ENCODE results near the gene TMEM158. TPM values are rescaled to one million over a fixed set of nuclear protein-coding genes. Genes with fewer than 3 reads are reported as not detected.

The TMEM158 gene
- total and polyA plus RNA-seq, 10 of the 15 experiments (the other 5 are each of a cell fraction or from before 2014, with no cell fraction given) = not detected

- Histone ChIP-seq H3K4me1 (ENCODE audit: control insufficient read depth, insufficient read depth, low read length) (no peaks in the 10 kb centered on the region; the same call in 1 of the 2 replicates), H3K27ac (ENCODE audit: control insufficient read depth, insufficient read depth) (no peak overlapping the region), H3K27me3 (replicated peaks in 1 of 2; ENCODE audit: control insufficient read depth in 2 of 2, insufficient read depth in 2 of 2, low read length in 1 of 2) (peaks cover 0 to 3% of the 10 kb centered on the region in 2 experiments; a peak in 2 of 4 replicates), H3K4me2 (ENCODE audit: control insufficient read depth, insufficient read depth) (no peak overlapping the region), H3K79me2 (ENCODE audit: control insufficient read depth, insufficient read depth, low read length) (no peaks in the 10 kb centered on the region), H3K9ac (ENCODE audit: control insufficient read depth, insufficient read depth, low read length) (no peak overlapping the region), H3K9me3 (replicated peaks; ENCODE audit: control insufficient read depth, insufficient read depth, low read length) (no peaks in the 10 kb centered on the region), H3K36me3 (ENCODE audit: control insufficient read depth in 2 of 2, insufficient read depth in 2 of 2, low read length in 1 of 2) (no peaks in the 10 kb centered on the region), H2AFZ (ENCODE audit: control insufficient read depth, low read depth, low read length) (no peak overlapping the region), H3K4me3 (no peak overlapping the region), H4K20me1 (ENCODE audit: control insufficient read depth, insufficient read depth) (no peaks in the 10 kb centered on the region)
- DNase-seq (ENCODE audit: low read depth, low spot score) (no peak), ATAC-seq (no peak), FAIRE-seq (no peak)
- ChIA-PET SMC1A (ENCODE audit: uncharacterized antibody, unreplicated experiment) (interaction anchor here (0.6 kb wide), 1 partner anchor 39 kb away, joined by 3 read pairs; no protein-coding TSS in a partner anchor), POLR2A (no interaction called here), RAD21 (ENCODE audit: unreplicated experiment) (no interaction called here), CTCF (interaction anchor here (0.7 kb wide), 1 partner anchor 888 kb away, joined by 3 read pairs; no protein-coding TSS in a partner anchor)
- intact Hi-C loops (cut with micrococcal nuclease; ENCODE audit: unreplicated experiment) = no loop called here
- WGBS (ENCODE audit: insufficient coverage, insufficient replicate concordance, low lambda C conversion rate, missing lambda C conversion rate) = 25% methylated on average over 5 of the region's 5 CpGs
- no TSS peak for BruUV-seq (replicated peaks)
- in situ Hi-C loops (cut with MboI) = no loop called here
- no peak for TF ChIP-seq ZBED1 (IDR thresholded peaks at IDR 0.05; ENCODE audit: borderline replicate concordance)
- TF ChIP-seq GATAD2B (conservative IDR thresholded peaks at IDR 0.05; ENCODE audit: low read depth) = no peak
- no peak for TF ChIP-seq POLR2A (IDR thresholded peaks at IDR 0.05; ENCODE audit: low read depth, low read length)
- no peak for TF ChIP-seq ZNF622 (IDR thresholded peaks at IDR 0.05)
- TF ChIP-seq IRF5 (IDR thresholded peaks at IDR 0.05; ENCODE audit: borderline replicate concordance) = no peak
- no peak for TF ChIP-seq NR2C1 (IDR thresholded peaks at IDR 0.05)
- TF ChIP-seq CREM (IDR thresholded peaks at IDR 0.05; ENCODE audit: low read depth) = no peak
- TF ChIP-seq NRF1 (conservative IDR thresholded peaks at IDR 0.05; ENCODE audit: low read depth, low read length) = no peak
- TF ChIP-seq, protein P1, sequence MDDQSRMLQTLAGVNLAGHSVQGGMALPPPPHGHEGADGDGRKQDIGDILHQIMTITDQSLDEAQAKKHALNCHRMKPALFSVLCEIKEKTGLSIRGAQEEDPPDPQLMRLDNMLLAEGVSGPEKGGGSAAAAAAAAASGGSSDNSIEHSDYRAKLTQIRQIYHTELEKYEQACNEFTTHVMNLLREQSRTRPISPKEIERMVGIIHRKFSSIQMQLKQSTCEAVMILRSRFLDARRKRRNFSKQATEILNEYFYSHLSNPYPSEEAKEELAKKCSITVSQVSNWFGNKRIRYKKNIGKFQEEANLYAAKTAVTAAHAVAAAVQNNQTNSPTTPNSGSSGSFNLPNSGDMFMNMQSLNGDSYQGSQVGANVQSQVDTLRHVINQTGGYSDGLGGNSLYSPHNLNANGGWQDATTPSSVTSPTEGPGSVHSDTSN (IDR thresholded peaks at IDR 0.05; ENCODE audit: insufficient replicate concordance, low read depth, low read length) = no peak
- TF ChIP-seq KLF5 (IDR thresholded peaks at IDR 0.05; ENCODE audit: partially characterized antibody) = no peak
- TF ChIP-seq CBX5 (IDR thresholded peaks at IDR 0.05; ENCODE audit: low read depth) = no peak
- no peak for TF ChIP-seq PAX8 (IDR thresholded peaks at IDR 0.05)
- no peak for TF ChIP-seq TCF12 (IDR thresholded peaks at IDR 0.05; ENCODE audit: low read depth, low read length)
Measured at GRCh38 chr3:45181496-45181895, 44.6 kb downstream of the TMEM158 start.

Measured in GM12878 (cell line).